HEK293T (cell line): ENCODE measurements around the gene PALLD.

Experiments used
- CTCF ChIA-PET: fragments of 350-600 bp; formaldehyde crosslinking; extraction: SDS; loops from one replicate; lab custom pipeline; 2021; ENCODE audit warnings: antibody characterized with exemption, inconsistent platforms; lab: Yijun Ruan, JAX
- POLR2A ChIA-PET: fragments of 350-600 bp; formaldehyde crosslinking; extraction: SDS; loops from one replicate; lab custom pipeline; 2020; ENCODE audit warnings: antibody characterized with exemption, inconsistent platforms; lab: Yijun Ruan, JAX
- DNase-seq: peaks from one replicate; pipeline ENCODE4 v3.0.0; 2012; ENCODE audit warnings: mixed read lengths; ENCODE audit errors: extremely low spot score
- ARNT ChIP-seq: fragments of 450-650 bp; IDR thresholded peaks from 2 replicates; pipeline ENCODE4 v1.6.1; 2017; ENCODE audit warnings: mild to moderate bottlenecking
- BHLHE40 ChIP-seq: fragments of 450-650 bp; IDR thresholded peaks from 2 replicates; pipeline ENCODE4 v1.6.1; 2016; ENCODE audit warnings: mild to moderate bottlenecking, moderate library complexity, borderline replicate concordance
- CTBP1 ChIP-seq: fragments of 450-650 bp; IDR thresholded peaks from 2 replicates; pipeline ENCODE4 v1.6.1; 2016; ENCODE audit warnings: borderline replicate concordance
- ELF4 ChIP-seq: fragments of 450-650 bp; IDR thresholded peaks from 2 replicates; pipeline ENCODE4 v1.6.1; 2017; ENCODE audit warnings: antibody characterized with exemption
- FOXA1 ChIP-seq: fragments of 450-650 bp; IDR thresholded peaks from 2 replicates; pipeline ENCODE4 v1.6.1; 2016; ENCODE audit warnings: mild to moderate bottlenecking
- FOXK2 ChIP-seq: fragments of 450-650 bp; IDR thresholded peaks from 2 replicates; pipeline ENCODE4 v1.6.1; 2016; ENCODE audit warnings: mild to moderate bottlenecking
- FOXM1 ChIP-seq: fragments of 450-650 bp; IDR thresholded peaks from 2 replicates; pipeline ENCODE4 v1.6.1; 2017; ENCODE audit warnings: mild to moderate bottlenecking, borderline replicate concordance
- HDGF ChIP-seq: fragments of 450-650 bp; IDR thresholded peaks from 2 replicates; pipeline ENCODE4 v1.6.1; 2017; ENCODE audit warnings: antibody characterized with exemption, borderline replicate concordance
- L3MBTL2 ChIP-seq: fragments of 450-650 bp; conservative IDR thresholded peaks from 2 replicates; pipeline ENCODE4 v1.6.1; 2016; ENCODE audit warnings: mild to moderate bottlenecking
- LEF1 ChIP-seq: fragments of 450-650 bp; IDR thresholded peaks from 2 replicates; pipeline ENCODE4 v1.6.1; 2017; ENCODE audit warnings: mild to moderate bottlenecking, borderline replicate concordance
- NFRKB ChIP-seq: fragments of 450-650 bp; IDR thresholded peaks from 2 replicates; pipeline ENCODE4 v1.6.1; 2016; ENCODE audit warnings: mild to moderate bottlenecking, moderate library complexity
- SP1 ChIP-seq: fragments of 450-650 bp; IDR thresholded peaks from 2 replicates; pipeline ENCODE4 v1.6.1; 2017
- SUZ12 ChIP-seq: fragments of 450-650 bp; IDR thresholded peaks from 2 replicates; pipeline ENCODE4 v1.6.1; 2016; ENCODE audit warnings: mild to moderate bottlenecking
- TARDBP ChIP-seq: fragments of 450-650 bp; IDR thresholded peaks from 2 replicates; pipeline ENCODE4 v1.6.1; 2016
- ZNF384 ChIP-seq: fragments of 450-650 bp; IDR thresholded peaks from 2 replicates; pipeline ENCODE4 v1.6.1; 2016
- TF ChIP-seq, protein P1 (sequence below): fragments of 450-650 bp; IDR thresholded peaks from 2 replicates; pipeline ENCODE4 v1.6.1; 2016

The PALLD gene

DNA sequence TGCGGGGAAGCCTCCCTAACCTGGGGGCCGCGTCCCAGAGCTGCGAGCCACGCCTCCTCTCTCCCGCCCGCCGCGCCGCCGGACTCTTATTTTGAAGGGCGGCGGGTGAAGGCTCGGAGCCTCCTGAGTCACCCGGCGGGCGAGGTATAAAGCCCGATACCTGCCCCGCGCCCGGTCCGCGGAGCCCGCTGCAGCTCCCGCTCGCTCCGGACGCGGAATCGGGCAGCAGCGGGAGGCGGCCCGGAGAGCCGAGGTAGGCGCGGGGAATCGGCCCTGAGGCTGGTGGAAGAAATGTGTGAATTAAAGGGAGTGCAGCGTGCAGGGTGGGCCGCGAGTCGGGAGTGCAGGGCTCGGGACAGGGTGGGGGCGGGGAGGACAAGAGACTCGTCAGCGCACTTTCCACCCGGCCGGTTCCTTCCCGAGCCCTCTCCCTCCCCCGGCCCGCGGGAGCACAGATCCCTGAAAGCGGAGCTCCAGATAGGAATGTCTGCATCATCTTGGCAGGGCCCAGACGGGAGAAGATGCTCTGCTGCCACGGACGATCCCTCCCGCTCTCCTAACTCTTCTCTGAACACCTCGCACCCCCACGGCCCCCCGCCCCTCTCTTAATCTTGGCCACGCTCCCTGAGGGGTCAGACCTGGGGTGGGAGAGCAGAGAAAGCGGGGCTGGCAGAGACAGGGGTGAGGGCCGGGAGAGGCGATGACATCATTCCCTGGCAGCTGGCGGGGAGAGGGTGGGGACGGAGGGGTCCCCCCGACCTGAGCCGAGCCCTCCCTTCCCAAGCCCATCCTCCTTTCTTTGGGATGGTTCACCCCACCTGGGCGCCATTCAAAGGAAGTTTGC lies 335.3 kb downstream of the PALLD start:
- ChIA-PET POLR2A (interaction anchor here (0.6 to 2.6 kb wide), 13 partner anchors 9 to 213 kb away, joined by 3 to 20 read pairs (median 6); no protein-coding TSS in a partner anchor), CTCF (interaction anchor here (0.6 to 1.6 kb wide), 7 partner anchors 8 to 647 kb away, joined by 3 to 5 read pairs (median 4); no protein-coding TSS in a partner anchor)
- peak; percentile 80 for DNase-seq
- TF ChIP-seq L3MBTL2 (0 out of 2 replicates have a peak, but pooled peaks have one; percentile 23), ELF4 (no peak)

DNA sequence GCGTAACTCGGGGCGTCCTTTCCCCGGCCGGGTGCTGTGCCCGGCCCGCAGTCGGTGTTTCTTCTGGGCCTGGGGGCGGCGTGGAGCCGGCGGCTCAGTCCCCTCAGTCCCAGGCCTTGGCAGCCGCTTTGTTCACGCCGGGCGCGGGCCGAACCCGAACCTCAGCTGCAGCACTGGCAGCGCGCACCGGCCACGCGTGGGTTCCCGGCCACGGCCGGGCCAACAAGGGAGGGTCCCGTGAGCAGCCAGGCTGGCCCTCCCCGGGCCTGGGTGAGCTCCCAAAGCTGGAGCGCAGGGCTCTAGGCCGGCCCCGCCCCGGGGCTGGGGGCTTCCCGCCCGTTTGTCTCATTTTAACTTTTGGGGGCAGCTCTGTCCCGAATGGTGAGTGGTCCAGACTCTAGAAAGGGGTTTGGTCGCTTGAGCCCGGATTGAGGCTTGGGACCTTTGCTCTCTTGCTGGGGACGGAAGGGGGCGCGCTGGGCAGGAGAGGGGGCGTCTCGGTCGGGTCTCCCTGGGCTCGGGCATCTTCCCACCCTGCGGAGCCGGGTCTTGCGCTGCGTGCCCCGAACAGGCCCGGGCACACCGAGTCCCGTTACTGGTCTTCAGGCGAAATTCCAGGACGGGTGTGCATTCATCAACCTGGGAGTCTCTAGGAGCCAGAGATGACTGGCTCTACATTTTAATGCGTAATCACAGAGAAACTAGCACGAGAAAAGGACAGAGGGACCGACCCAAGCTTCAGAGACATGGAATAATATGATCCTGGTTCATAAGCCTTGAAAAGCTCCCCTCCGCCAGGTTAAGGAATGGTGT lies 336.1 kb downstream of the PALLD start:
- CTCF ChIA-PET: interaction anchor here (1.1 to 1.5 kb wide), 2 partner anchors 16 to 83 kb away, joined by 3 read pairs; no protein-coding TSS in a partner anchor
- TF ChIP-seq BHLHE40: no peak
- no peak for TF ChIP-seq SP1
- TF ChIP-seq NFRKB: no peak
- TF ChIP-seq LEF1: no peak
- TF ChIP-seq, protein P1, sequence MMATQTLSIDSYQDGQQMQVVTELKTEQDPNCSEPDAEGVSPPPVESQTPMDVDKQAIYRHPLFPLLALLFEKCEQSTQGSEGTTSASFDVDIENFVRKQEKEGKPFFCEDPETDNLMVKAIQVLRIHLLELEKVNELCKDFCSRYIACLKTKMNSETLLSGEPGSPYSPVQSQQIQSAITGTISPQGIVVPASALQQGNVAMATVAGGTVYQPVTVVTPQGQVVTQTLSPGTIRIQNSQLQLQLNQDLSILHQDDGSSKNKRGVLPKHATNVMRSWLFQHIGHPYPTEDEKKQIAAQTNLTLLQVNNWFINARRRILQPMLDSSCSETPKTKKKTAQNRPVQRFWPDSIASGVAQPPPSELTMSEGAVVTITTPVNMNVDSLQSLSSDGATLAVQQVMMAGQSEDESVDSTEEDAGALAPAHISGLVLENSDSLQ: no peak
- TF ChIP-seq ZNF384: no peak
- TF ChIP-seq FOXA1: no peak
- TF ChIP-seq TARDBP: no peak
- no peak for TF ChIP-seq FOXK2
- TF ChIP-seq ARNT: no peak
- TF ChIP-seq FOXM1: no peak
- no peak for TF ChIP-seq HDGF
- TF ChIP-seq ELF4: no peak
- TF ChIP-seq SUZ12: no peak
- no peak for TF ChIP-seq L3MBTL2
- TF ChIP-seq CTBP1: no peak
- POLR2A ChIA-PET: interaction anchor here (1.4 to 2.6 kb wide), 6 partner anchors 9 to 198 kb away, joined by 4 to 20 read pairs (median 13); no protein-coding TSS in a partner anchor
- peak; percentile 21 for DNase-seq

DNA sequence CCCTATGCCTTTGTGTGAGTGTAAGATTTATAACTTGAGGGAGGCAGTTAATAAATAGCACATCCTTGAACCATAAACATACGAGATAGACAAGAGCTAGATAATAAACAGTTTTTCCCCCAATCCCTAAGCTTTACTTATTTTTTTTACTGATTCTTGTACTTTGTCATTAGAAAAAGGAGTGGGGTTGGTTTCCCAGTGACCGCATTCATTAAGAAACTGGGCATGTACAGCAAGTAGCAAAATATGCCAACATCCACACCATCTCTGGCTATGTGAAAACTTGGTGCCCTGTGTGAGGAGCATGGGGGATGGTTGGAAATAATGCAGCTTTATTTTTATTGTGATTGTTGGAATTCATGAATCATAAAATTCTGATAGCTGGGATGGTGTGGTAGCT lies 337.0 kb downstream of the PALLD start:
- CTCF ChIA-PET: interaction anchor here (0.6 kb wide), 1 partner anchor 354 kb away, joined by 3 read pairs; no protein-coding TSS in a partner anchor
- POLR2A ChIA-PET: interaction anchor here (2.2 to 2.6 kb wide), 2 partner anchors 8 to 15 kb away, joined by 7 to 13 read pairs; no protein-coding TSS in a partner anchor
- no peak for DNase-seq
- TF ChIP-seq HDGF (no peak), L3MBTL2 (no peak)
- TF ChIP-seq, protein P1: no peak

DNA sequence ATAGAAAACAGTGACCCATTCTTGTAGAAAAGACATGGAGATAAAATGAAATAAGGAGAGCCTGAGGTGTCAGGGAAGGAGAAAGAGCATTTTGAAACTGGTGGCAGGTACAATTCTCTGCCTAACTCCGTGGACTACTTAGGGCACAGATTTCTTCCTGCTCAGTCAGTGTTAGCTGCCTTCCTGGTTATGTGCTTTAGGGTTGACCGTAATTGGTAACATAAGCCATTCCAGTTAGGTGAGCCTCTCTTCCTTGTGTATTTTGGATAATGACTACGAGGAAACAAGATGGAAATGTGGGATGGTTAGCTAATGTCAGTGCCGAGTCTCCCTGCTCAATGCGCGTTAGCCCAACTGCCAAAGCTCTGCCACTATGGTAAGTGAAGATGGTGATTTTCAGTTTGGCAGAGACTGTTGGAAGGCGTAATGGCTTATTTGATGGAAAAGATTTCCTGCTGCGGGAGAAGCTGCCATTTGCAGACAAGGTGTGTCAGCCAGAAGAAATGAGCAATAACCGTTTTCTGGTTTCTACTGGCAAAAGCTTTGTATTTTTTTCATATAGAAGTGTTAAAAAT lies 339.1 kb downstream of the PALLD start:
- DNase-seq: no peak
- TF ChIP-seq FOXM1: no peak
- TF ChIP-seq NFRKB: no peak
- no peak for TF ChIP-seq SP1
- TF ChIP-seq CTBP1: no peak
- no peak for TF ChIP-seq L3MBTL2
- TF ChIP-seq LEF1: no peak
- no peak for TF ChIP-seq FOXK2
- TF ChIP-seq, protein P1: no peak
- no peak for TF ChIP-seq HDGF
- TF ChIP-seq FOXA1: no peak
- no peak for TF ChIP-seq ELF4
- POLR2A ChIA-PET: interaction anchor here (1.3 kb wide), 1 partner anchor 174 kb away, joined by 3 read pairs; the partner anchor contains the start of gene CBR4
- CTCF ChIA-PET: interaction anchor here (0.6 to 1.3 kb wide), 2 partner anchors 12 to 718 kb away, joined by 3 to 4 read pairs; no protein-coding TSS in a partner anchor

DNA sequence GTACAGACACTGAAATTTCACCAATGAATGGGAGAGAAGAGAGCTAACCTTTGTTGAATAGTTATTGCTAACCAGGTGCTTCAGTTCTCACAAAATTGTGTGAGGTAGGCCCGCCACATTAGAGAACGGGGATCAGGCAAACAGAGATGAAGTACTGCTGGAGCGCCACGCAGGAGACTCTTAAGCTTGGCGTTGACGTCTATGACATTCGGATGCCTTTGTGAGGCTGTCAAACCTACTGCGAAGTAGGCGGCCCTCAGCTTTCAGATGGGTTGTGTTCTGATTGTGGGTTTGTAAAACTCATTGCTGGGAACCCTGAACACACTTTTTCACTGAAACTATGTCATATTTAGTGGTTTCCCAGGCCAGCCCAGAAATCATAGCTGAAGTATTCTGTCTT lies 339.6 kb downstream of the PALLD start:
- CTCF ChIA-PET: interaction anchor here (0.6 to 1.3 kb wide), 2 partner anchors 12 to 718 kb away, joined by 3 to 4 read pairs; no protein-coding TSS in a partner anchor
- no peak for DNase-seq
- TF ChIP-seq BHLHE40: no peak
- no peak for TF ChIP-seq HDGF
- TF ChIP-seq SP1: no peak
- TF ChIP-seq SUZ12: no peak
- TF ChIP-seq NFRKB: no peak
- TF ChIP-seq CTBP1: no peak
- TF ChIP-seq L3MBTL2: no peak
- TF ChIP-seq ZNF384: no peak
- TF ChIP-seq FOXA1: no peak
- no peak for TF ChIP-seq TARDBP
- no peak for TF ChIP-seq FOXK2
- TF ChIP-seq LEF1: no peak
- no peak for TF ChIP-seq ARNT
- TF ChIP-seq FOXM1: no peak
- TF ChIP-seq ELF4: no peak
- TF ChIP-seq, protein P1: no peak
- POLR2A ChIA-PET: interaction anchor here (1.1 to 1.3 kb wide), 2 partner anchors 17 to 174 kb away, joined by 3 to 4 read pairs; partner anchors contain the start of gene CBR4
